GM15510 (cell line): Measurements from ENCODE around the gene TFDP2.

Source experiments
- POLR2A ChIP-seq: IDR thresholded peaks from 3 replicates; pipeline ENCODE4 v1.6.1; 2011; ENCODE audit warnings: borderline replicate concordance; ENCODE audit not compliant: insufficient read length; ENCODE audit errors: extremely low read depth

Gene TFDP2

DNA sequence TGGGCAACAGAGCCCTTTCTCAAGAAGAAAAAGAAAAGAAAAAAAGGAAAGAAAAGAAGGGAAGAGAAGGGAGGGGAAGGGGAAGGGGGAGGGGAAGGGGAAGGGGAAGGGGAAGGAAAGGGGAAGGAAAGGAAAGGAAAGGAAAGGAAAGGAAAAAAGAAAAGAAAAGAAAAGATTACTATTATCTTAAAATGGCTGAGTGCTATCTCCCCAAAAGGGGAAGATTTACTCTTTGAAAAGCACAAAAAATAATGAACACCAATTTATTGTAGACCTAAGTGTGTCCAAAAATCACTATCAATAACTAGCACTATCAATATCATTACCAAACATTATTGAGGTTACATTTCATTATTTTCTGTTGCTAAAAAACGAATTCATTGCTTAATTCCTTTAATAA lies 183.9 kb downstream of the TFDP2 start:
- TF ChIP-seq POLR2A = no peak

DNA sequence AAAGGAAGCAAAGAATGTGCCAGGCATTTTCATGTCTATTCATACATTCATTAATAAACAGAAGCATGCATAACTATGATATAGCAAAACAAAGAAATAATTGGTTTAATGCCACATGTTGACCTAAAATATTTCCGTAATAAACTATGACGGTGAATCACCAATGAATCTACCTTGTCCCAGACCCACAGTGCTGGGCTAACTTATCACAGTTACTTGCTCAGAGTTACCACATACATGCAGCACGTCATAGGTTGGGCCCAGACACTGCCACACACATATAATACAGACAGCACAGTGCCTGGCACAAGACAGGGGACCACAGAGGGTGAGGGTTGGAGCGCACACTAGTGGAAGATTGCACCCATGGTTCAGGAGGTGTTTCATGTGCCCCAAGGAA lies 186.0 kb downstream of the TFDP2 start:
- no peak for TF ChIP-seq POLR2A

DNA sequence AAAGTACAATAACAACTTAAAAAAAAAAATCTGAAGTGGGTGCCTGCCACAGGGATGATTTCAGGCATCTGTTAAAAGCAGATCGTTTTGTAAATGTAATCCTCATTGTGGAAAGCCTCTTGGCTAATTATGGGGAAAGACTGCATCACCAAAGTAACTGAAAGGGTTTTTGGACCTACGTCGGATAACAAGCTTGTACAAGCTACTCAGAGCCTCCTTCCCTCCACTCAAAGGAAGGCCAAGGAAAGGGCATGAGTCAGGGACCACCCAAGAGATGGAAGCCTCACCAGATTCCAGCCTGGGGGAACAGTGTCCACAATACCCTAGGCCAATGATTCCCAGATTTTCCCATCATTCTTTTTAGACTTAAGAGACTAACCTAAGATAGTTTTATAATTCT lies 188.6 kb downstream of the TFDP2 start:
- TF ChIP-seq POLR2A = no peak

DNA sequence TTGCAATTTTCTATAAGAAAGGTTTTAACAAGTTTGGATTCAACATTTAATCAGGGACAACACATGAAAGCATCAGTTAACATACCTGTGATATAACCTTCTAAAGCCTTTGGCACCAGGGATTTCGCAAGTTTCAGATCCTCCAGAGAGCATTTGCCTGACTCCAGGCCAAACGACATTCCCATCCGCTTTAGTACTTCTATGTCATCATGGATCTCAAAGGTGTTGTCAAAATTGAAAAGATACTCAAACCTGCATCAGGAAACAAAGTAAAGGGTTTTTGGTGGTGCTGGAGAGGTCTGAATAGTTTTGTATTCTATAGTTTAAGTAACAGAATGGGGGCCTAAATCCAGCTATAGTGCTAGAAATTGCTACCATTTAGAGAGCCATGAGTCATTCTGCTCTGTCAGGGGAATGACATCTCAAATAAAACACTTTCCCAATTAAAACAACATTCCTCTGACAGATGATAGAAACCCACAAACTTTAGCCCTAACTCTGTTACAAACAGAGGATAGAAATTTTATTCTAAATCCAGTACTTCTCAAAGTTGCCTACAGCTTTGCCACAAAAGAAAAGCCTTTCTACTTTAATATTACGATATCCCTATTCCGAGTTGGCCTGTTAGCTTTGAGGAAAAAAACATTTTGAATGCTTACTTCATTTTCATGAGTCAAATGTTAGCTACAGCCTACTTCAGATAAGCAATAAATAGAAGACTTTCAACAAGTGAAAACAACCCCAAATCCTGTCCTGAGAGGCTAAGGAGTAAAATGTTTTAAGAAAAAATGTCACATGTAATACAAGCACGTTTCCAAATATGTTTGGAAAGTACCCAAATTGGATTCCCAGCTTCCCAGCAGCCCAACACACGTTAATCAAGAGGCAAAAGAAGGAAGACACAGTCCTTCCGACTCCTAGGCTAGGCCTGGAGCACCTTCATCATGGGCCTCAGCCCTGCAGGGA lies 189.5 kb downstream of the TFDP2 start:
- TF ChIP-seq POLR2A = no peak

DNA sequence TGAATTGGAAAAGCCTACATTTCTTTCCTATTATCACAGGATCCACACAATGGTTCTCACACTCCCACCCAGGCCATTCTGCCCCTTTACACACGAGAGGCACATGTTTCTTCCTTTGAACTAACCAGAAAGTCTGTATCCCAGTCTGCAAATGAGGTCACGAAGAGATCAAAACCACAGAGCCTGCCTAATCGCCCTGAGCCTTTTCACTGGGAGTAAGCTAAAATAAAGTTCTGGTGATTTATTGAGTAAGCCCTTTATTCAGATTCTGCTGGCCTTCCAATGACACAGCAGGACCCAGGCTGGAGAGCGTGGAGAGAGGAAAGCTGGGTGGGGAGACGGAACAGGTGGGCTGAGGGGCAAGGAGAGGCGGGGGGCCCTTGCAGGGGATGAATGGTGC lies 194.2 kb downstream of the TFDP2 start:
- no peak for TF ChIP-seq POLR2A

DNA sequence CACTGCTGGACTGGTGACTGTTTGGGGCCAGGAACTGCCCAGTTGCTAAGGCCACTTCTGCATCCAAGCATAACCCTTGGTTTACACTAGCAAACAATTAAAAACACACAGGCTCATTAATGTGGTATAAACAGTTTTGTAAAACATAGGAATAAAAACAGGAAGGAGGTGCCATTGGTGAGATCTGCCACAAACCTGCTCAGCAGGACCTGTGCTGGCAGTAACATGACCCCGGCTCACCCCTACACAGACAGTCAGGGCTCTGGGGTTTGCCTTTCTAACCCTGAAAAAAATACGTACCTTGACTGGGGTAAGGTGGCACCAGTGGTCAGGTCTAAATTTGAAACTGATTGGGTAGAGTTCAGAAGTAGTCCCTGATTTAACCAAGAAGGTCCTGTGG lies 196.7 kb downstream of the TFDP2 start:
- TF ChIP-seq POLR2A = no peak

DNA sequence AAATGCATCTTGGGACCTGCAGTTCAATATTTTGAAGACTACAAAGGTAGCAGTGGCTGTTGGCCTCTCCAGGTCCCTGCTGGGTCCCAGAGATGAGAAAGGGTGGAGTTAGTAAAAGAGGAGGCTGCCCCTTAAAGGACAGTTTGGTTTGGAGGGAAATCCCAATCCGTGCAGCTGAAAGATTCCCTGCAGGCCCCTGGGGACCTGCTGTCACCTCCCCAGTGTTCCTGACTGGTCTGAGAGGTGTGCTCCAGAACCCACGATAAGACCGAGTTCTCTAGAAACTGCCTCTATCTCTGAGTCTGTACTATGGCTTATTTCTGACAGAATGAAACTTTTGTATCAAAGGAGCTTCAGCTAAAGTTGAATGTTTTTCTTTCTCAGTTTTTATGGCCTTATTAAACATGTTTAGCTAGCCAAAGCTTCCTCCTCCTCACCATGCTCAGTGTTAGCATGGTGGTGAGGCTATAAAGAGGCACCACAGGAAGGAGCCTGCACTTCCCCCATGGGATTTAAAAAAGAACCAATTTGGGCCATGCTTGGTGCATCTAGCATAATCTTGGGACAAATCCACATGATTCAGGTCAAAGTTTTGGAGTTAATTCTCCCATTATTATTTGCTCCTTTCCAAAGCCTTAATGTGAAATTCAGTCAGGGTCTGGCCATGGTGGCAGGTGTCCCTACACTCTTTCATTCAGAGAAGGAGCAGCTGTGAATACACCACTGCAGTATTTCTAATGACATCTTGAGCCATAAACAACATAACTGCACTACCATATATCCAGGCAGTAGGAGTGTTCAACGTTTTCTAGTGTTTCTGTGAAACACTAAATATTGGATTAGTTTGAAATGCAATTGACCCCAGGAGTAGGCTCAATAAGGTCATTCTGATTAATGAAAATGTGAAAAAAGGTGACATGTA lies 198.5 kb downstream of the TFDP2 start:
- no peak for TF ChIP-seq POLR2A

DNA sequence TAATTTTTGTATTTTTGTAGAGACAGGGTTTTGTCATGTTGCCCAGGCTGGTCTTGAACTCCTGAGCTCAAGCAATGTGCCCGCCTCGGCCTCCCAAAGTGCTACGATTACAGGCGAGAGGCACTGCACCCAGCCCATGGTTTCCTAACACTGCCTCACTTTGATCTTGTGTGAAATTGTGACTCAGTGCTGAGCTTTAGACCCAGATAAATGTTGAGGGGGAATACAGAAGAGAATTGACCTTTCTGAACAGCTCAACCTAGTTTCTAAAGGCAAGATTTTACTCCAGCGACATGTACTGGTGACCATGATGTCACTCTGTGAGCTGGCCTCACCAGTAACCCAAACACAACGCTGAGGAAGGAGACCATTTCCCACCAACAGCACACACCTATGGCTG lies 199.4 kb downstream of the TFDP2 start:
- no peak for TF ChIP-seq POLR2A

DNA sequence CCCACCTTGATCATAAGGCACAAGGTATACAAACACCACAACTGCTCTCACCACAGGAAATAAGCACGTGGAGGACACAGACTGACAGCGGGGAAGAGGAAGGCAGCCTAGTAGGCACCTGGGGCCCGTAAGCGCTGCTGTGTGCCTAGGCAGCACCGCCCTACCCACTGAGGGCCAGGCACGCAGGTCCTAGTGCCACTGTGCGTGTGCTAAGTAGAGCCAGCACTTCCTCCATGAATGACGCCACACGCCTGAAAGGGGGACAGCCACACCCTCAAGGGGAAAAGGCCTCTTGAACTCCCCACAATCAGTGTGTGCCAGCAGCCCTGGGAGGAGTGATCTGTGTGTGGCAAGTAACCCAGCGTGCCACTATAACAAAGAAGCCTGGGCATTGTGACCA lies 199.9 kb downstream of the TFDP2 start:
- no peak for TF ChIP-seq POLR2A

DNA sequence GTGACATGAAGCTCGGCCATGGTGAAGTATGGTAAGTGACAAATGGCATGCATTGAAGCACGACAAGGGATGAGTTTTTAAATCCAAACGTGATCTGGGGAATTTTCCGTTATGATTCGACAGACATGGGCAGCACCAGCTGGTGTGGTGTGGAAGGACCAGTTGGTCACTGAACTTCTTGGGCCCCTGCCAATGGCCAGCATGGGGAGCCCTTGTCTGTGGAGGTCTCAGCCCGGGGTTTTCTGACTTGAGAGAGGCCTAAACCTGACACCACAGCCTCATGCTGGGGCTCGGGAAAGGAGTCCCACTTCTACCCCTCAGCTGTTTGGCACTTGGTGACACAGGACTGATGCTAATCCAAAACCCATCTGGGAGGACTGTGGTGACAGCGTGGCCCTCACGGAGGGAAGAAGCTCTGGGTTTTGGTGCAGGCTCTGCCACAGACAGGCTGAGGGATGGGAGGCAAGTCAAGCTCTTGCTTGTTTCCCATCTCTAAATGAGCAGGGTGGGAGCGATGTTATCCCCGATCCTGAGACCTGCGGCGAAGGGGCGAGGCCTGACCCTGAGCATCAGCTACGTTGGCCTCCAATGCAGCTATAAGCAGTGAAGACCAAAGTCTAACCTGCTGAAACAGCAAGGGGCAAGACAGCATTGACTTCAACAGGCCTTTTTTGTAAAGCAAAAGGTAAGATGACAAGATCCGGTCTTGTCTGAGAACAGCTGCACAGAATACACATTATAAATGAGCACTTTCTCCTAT lies 203.4 kb downstream of the TFDP2 start:
- no peak for TF ChIP-seq POLR2A

DNA sequence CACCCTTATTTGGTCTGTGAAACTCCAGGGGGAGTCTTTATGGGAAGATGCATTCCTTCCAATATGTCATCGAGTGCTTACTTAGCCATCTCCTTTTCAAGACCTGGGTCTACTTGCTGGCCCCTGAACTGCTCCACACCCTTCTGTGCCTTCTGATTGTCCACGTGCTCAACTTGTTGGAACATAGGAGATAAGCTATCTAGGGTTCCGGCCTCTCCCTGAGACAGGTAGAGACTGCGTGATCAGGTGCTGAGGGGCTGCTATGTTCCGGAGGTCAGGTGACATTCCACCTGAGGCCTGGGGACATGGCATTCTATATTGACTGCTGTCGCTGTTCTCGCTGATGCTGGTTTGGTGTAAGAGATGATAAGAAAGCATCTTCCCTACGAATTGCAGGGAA lies 207.3 kb downstream of the TFDP2 start:
- TF ChIP-seq POLR2A = no peak

DNA sequence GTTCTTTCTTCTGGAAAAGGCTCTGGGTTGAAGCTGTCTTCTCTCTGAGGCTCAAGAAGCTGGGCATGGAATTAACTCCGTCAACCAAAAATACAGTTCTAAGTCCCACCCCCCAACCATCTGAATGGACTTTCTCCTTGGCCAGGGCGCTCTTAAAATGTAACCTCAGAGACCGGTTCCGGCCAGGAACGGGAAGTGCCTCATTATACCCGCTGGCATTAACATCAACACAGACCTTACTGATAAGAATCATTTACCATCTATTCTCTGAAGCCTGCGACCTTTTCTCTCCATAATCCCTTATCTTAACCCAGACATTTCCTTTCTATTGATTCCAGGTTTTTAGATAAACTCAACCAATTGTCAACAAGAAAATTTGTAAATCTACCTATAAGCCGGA lies 208.3 kb downstream of the TFDP2 start:
- no peak for TF ChIP-seq POLR2A

DNA sequence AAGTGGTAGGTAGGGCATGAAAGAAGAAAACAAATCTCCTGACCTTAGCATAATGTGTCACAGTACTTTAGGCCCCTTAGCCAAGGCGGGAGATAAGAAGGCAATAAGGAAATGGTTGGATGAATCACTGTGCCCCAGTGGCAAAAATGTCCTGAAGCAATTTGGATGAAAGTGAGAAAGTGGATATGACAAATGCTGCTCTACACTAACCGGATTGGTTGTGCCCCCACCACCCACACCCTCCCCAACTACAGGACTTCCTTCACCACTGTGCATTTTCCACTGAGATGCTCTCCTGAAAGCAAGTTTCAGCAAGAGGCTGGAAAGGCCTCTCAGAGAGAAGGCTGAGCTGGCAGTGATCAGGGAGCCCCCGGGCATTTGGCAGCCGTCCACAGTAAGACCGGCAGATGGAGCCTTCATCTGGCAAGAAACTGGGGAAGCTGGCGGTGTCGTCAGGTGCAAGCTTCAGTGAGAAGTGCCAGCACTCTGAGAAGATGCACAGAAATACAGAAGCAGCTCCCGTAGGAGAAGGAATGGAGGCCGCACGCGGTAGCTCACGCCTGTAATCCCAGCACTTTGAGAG lies 209.1 kb downstream of the TFDP2 start:
- TF ChIP-seq POLR2A = no peak

DNA sequence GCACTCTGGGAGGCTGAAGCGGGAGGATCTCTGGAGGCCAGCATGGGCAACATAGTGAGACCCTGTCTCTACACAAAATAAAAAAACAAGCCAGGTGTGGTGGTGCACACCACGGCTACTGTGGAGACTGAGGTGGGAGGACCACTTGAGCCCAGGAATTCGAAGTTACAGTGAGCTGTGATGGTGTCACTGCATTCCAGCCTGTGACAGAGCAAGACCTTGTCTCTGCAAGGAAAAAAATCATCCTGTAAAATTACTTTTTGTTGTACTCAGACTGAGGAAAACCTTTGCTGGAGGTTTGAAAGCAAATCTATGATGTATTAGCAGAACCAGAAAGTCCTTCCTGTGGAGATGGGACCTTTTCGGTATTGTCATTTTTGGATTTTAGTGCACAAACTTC lies 209.6 kb downstream of the TFDP2 start:
- no peak for TF ChIP-seq POLR2A
